ENCODE results near the gene TCF7. TPM values are rescaled to one million over a fixed set of nuclear protein-coding genes. Genes with fewer than 3 reads are reported as not detected.

The TCF7 gene
- total RNA-seq, 1 donor from 2014 or later = 0.67 TPM

DNA sequence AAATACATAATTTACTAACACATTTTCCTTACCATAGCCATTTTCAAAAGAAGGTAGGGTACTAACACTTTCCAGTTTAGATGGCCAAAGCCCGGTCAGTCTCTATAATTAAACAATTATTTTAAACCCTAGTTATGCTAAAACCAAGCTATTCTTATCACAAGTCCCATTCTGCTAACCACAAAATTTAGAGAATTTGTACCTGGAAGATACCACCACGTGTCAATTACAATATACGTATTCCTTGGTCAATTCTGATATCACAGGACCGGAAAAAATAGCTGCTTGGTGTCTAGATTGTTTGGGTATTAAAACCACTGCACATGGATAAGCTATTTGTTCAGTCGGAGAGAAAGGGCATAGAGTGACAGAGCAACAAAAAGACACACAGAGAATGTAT lies 81.2 kb downstream of the TCF7 start:
- TF ChIP-seq, protein P1, sequence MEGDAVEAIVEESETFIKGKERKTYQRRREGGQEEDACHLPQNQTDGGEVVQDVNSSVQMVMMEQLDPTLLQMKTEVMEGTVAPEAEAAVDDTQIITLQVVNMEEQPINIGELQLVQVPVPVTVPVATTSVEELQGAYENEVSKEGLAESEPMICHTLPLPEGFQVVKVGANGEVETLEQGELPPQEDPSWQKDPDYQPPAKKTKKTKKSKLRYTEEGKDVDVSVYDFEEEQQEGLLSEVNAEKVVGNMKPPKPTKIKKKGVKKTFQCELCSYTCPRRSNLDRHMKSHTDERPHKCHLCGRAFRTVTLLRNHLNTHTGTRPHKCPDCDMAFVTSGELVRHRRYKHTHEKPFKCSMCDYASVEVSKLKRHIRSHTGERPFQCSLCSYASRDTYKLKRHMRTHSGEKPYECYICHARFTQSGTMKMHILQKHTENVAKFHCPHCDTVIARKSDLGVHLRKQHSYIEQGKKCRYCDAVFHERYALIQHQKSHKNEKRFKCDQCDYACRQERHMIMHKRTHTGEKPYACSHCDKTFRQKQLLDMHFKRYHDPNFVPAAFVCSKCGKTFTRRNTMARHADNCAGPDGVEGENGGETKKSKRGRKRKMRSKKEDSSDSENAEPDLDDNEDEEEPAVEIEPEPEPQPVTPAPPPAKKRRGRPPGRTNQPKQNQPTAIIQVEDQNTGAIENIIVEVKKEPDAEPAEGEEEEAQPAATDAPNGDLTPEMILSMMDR (IDR thresholded peaks at IDR 0.05) = no peak
- Mint-ChIP-seq H3K4me1 (ENCODE audit: unreplicated experiment) (no peaks in the 10 kb centered on the region), H3K4me3 (ENCODE audit: unreplicated experiment) (no peak overlapping the region), H3K9me3 (ENCODE audit: unreplicated experiment) (no peaks in the 10 kb centered on the region), H3K27ac (ENCODE audit: unreplicated experiment) (no peak overlapping the region), H3K36me3 (ENCODE audit: unreplicated experiment) (peaks cover 48% of the 10 kb centered on the region), H3K27me3 (ENCODE audit: unreplicated experiment) (no peaks in the 10 kb centered on the region)
- DNase-seq (ENCODE audit: extremely low spot score, unreplicated experiment) = no peak

Other genes with a start within 250 kb of the TCF7 start
- 58.9 and 62.6 TPM in 2 replicates for gene C5orf15, start 146.1 kb upstream of the TCF7 start, total RNA-seq
- 115 and 119 TPM in 2 replicates for gene VDAC1, start 109.7 kb upstream of the TCF7 start, total RNA-seq
- 320 and 333 TPM in 2 replicates for gene SKP1, start 62.3 kb downstream of the TCF7 start, total RNA-seq
- 108 and 117 TPM in 2 replicates for gene PPP2CA, start 111.4 kb downstream of the TCF7 start, total RNA-seq